Activated T-cell treated with anti-CD3 and anti-CD28 coated beads for 24 hours (primary cell): ENCODE results near the gene PTPRA.

Experiments
- DNase-seq: peaks from one replicate; pipeline ENCODE4 v3.0.0-alpha.2; 2020; ENCODE audit warnings: low read depth

Gene PTPRA

GRCh38 chr20:3077618-3078134, 204.4 kb downstream of the PTPRA start:
- no peak for DNase-seq

DNA sequence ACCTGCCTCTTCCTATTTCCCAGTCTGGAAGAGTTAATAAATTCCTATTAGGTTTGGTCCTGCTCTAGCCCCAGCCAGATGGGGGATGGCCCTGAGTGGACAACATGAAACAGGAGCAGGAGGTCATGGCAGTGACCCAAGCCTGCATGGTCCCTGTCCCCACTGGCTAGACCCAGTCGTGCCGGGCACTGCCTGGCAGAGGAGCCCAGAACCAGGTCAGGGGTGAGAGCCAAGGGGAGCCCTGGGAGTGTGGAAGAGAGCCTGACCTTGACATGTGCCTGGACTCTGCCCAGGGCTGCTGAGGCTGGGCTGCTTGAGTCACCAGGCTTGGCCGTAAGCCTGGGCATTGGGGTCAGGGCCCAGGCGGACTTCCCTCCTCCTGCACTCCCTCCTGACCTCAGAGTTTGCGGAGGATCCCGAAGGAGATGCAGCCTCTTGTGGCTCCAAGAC, 207.7 kb downstream of the PTPRA start:
- DNase-seq, result no peak

DNA sequence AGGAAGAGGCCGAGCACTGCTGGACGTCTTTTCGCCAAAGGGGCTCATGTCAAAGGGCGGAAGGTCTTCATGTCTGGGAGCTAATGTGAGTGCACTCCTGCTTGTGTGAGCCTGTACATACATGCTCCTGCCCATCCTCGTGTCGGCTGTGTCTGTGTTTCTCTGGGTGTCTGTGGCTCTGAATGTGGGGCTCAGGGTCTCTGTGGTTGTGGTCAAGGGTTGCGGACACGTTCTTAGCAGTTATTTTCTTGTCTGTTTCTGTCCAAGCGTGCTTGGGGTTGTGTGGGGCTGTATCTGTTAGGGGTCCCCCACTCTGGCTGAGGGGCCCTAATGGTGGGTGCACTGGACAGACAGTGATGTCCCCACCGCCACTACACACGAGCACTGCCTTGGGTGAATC, 208.4 kb downstream of the PTPRA start:
- no peak for DNase-seq

- no peak for DNase-seq
These were observed 209.1 kb downstream of the PTPRA start for GRCh38 chr20:3082306-3082951.

GRCh38 chr20:3082955-3083952, 210.0 kb downstream of the PTPRA start:
- no peak for DNase-seq

- DNase-seq, result no peak
These were observed 211.2 kb downstream of the PTPRA start, which contains the start of gene AVP for GRCh38 chr20:3084283-3084985. Gene AVP, minus strand, starts transcription at chr20:3084724. Its CDS starts 50 bp downstream, at chr20:3084674.

GRCh38 chr20:3084986-3085360, 211.7 kb downstream of the PTPRA start:
- DNase-seq, result no peak

DNA sequence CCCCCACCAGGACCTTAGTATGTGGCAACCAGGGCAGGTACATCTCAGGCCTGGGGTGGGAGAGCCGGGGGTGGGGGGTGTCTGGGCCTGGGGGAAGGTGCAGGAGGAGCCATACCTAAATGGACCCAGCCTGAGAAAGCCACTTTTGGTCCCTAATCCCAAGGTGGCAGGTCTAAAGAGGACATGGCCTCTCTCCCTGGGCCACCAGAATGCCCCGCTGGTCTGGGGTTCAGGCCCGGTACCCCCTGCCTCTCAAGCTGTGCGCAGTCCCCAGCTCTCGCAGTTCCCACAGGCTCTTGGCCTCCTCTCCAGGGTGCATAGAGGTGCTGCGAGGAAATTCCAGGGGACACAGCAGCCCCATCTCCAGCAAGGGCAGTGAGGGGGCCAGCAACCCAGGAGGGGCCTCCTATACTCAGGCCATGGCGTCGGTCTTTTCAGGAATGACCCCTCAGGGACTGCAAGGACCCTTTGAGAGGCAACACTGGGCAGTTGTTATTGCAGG, 212.3 kb downstream of the PTPRA start:
- DNase-seq, result no peak

GRCh38 chr20:3088031-3088430, 214.8 kb downstream of the PTPRA start:
- DNase-seq, result no peak
